T-cell (primary cell): ENCODE results near the gene LIG1. TPM values are rescaled to one million over a fixed set of nuclear protein-coding genes. Genes with fewer than 3 reads are reported as not detected.

Experiments
- ATAC-seq, 4 experiments: fragments of 200-7000 bp in 3 of 4; fragments of 150-1000 bp in 1 of 4; cut with Tn5 transposase; replicated peaks in 1 of 4; 1 replicate in 3 of 4; 2 replicates in 1 of 4; pipeline ENCODE4 v1.10.0; 2021; ENCODE audit warnings: moderate library complexity in 3 of 4, mild to moderate bottlenecking in 2 of 4, moderate number of reproducible peaks in 1 of 4
- CTCF ChIA-PET, 2 donors: fragments of 300-600 bp; sonication (Branson Sonifier 250); formaldehyde crosslinking; loops; one replicate each; lab custom pipeline; 2022; ENCODE audit warnings: antibody characterized with exemption in 2 of 2; lab: Charles Lee
- POLR2A ChIA-PET, 2 donors: fragments of 300-600 bp; sonication (Branson Sonifier 250); formaldehyde crosslinking; loops; one replicate each; lab custom pipeline; 2022; ENCODE audit warnings: antibody characterized with exemption in 2 of 2; lab: Charles Lee
- DNase-seq, 35 experiments: peaks; one replicate each; pipeline versions ENCODE4 v3.0.0 to v3.0.0-alpha.2; 2013 to 2023
- H3K27ac ChIP-seq: one replicate; pipeline ENCODE4 v1.5.1; 2013; ENCODE audit warnings: low read length
- H3K27me3 ChIP-seq, 2 experiments: replicated peaks in 1 of 2; 1 replicate in 1 of 2; 2 replicates in 1 of 2; pipeline versions ENCODE4 v1.6.1 to v1.7.0; 2013; ENCODE audit warnings: low read length in 1 of 2, mixed read lengths in 1 of 2; ENCODE audit not compliant: control insufficient read depth in 2 of 2, insufficient read depth in 2 of 2; ENCODE audit errors: extremely low read depth in 1 of 2
- H3K36me3 ChIP-seq, 2 donors: 1 replicate in 1 of 2; 2 replicates in 1 of 2; pipeline versions ENCODE4 v1.6.1 to v1.7.0; 2013; ENCODE audit warnings: low read length in 1 of 2; ENCODE audit not compliant: control insufficient read depth in 2 of 2, insufficient read depth in 1 of 2; ENCODE audit errors: extremely low read depth in 1 of 2
- H3K4me1 ChIP-seq, 2 experiments: 1 replicate in 1 of 2; 2 replicates in 1 of 2; pipeline versions ENCODE4 v1.6.1 to v1.7.0; 2013; ENCODE audit warnings: low read length in 2 of 2, mixed read lengths in 1 of 2; ENCODE audit not compliant: insufficient read depth in 2 of 2, control insufficient read depth in 1 of 2; ENCODE audit errors: extremely low read depth in 1 of 2
- H3K4me3 ChIP-seq, 2 donors: 1 replicate in 1 of 2; 2 replicates in 1 of 2; pipeline versions ENCODE4 v1.5.1 to v1.7.0; 2013; ENCODE audit warnings: mild to moderate bottlenecking in 2 of 2, low read length in 1 of 2, moderate library complexity in 1 of 2; ENCODE audit not compliant: control insufficient read depth in 1 of 2; ENCODE audit errors: extremely low read depth in 1 of 2
- H3K9me3 ChIP-seq: 2 replicates; pipeline ENCODE4 v1.7.0; 2013
- H3K27ac Mint-ChIP-seq, 2 donors: one replicate each; pipeline ENCODE4 v1.8.0; 2020 to 2021; ENCODE audit warnings: mild to moderate bottlenecking in 2 of 2, mixed read lengths in 2 of 2
- H3K27me3 Mint-ChIP-seq, 2 donors: one replicate each; pipeline ENCODE4 v1.8.0; 2021 to 2022; ENCODE audit warnings: mixed read lengths in 2 of 2
- H3K36me3 Mint-ChIP-seq: one replicate; pipeline ENCODE4 v1.8.0; 2021; ENCODE audit warnings: mixed read lengths
- H3K4me1 Mint-ChIP-seq, 3 donors: one replicate each; pipeline ENCODE4 v1.8.0; 2020 to 2022; ENCODE audit warnings: mixed read lengths in 3 of 3, mild to moderate bottlenecking in 1 of 3
- H3K4me3 Mint-ChIP-seq, 3 donors: one replicate each; pipeline ENCODE4 v1.8.0; 2020 to 2022; ENCODE audit warnings: mild to moderate bottlenecking in 3 of 3, mixed read lengths in 3 of 3, moderate library complexity in 3 of 3
- H3K9me3 Mint-ChIP-seq, 3 donors: one replicate each; pipeline ENCODE4 v1.8.0; 2020 to 2022; ENCODE audit warnings: mixed read lengths in 3 of 3
- WGBS: methylation state at CpG from one replicate; pipeline ENCODE4 v1.1.5; 2013; ENCODE audit warnings: missing lambda C conversion rate; ENCODE audit not compliant: insufficient coverage; 5-methylcytosine and 5-hydroxymethylcytosine counted together
- total RNA-seq, 35 experiments: library from RNA in 6 of 35; stranded (reverse) in 6 of 35; fragments of 120-200 nt in 1 of 35; gene quantifications; one replicate each; pipeline versions ENCODE4 v1.2.1 to v1.2.4 and lab custom pipeline; 2013 to 2026

LIG1 gene
- total RNA-seq, 5 donors from 2014 or later (not counting 1 experiment from before 2014, with no cell fraction given): 58.7 to 127 (median 112) TPM

- Histone ChIP-seq H3K9me3 (peaks cover 2% of the 10 kb centered on the region), H3K4me3 (no peak overlapping the region), H3K36me3 (peaks cover 0 to 6% of the 10 kb centered on the region in 2 donors), H3K27ac (no peak overlapping the region), H3K4me1 (no peaks in the 10 kb centered on the region), H3K27me3 (no peaks in the 10 kb centered on the region)
- POLR2A ChIA-PET: no interaction called here
- Mint-ChIP-seq H3K9me3 (peaks cover 2 to 3% (median 2%) of the 10 kb centered on the region in 3 donors), H3K27ac (no peak overlapping the region), H3K4me3 (no peak overlapping the region), H3K36me3 (peaks cover 16% of the 10 kb centered on the region), H3K4me1 (peaks cover 0 to 10% (median 7%) of the 10 kb centered on the region in 3 donors), H3K27me3 (no peaks in the 10 kb centered on the region)
- peak in 1 of 35 experiments; percentile 6 for DNase-seq
- ATAC-seq: no peak
- CTCF ChIA-PET: no interaction called here
- WGBS: 95% methylated on average over 4 of the region's 8 CpGs
Measured at GRCh38 chr19:48186541-48186991, 16.4 kb upstream of the LIG1 start.

GRCh38 chr19:48186015-48186414 is 15.9 kb upstream of the LIG1 start:
- no peaks in the 10 kb centered on the region for H3K4me1 ChIP-seq
- CTCF ChIA-PET: no interaction called here
- 100% methylated on average over 1 of the region's 5 CpGs for WGBS
- H3K27ac ChIP-seq: no peak overlapping the region
- H3K27me3 ChIP-seq: no peaks in the 10 kb centered on the region
- Mint-ChIP-seq H3K4me3 (no peak overlapping the region), H3K36me3 (peaks cover 18% of the 10 kb centered on the region), H3K27me3 (no peaks in the 10 kb centered on the region), H3K27ac (no peak overlapping the region), H3K4me1 (peaks cover 0 to 8% (median 7%) of the 10 kb centered on the region in 3 donors), H3K9me3 (peaks cover 7% of the 10 kb centered on the region in 3 donors)
- H3K36me3 ChIP-seq: peaks cover 0 to 6% of the 10 kb centered on the region in 2 donors
- no peak for DNase-seq
- no peak for ATAC-seq
- H3K9me3 ChIP-seq: peaks cover 3% of the 10 kb centered on the region
- H3K4me3 ChIP-seq: no peak overlapping the region
- POLR2A ChIA-PET: no interaction called here

GRCh38 chr19:48183356-48183755 is 13.2 kb upstream of the LIG1 start:
- H3K9me3 ChIP-seq: peaks cover 3% of the 10 kb centered on the region
- ATAC-seq: no peak
- no peaks in the 10 kb centered on the region for H3K4me1 ChIP-seq
- peaks cover 3 to 6% of the 10 kb centered on the region in 2 donors for H3K36me3 ChIP-seq
- no peak overlapping the region for H3K4me3 ChIP-seq
- H3K27me3 Mint-ChIP-seq: no peaks in the 10 kb centered on the region
- H3K27ac Mint-ChIP-seq: no peak overlapping the region
- peaks cover 21% of the 10 kb centered on the region for H3K36me3 Mint-ChIP-seq
- WGBS: 100% methylated on average over 1 of the region's 9 CpGs
- POLR2A ChIA-PET: no interaction called here
- peaks cover 7% of the 10 kb centered on the region in 3 donors for H3K9me3 Mint-ChIP-seq
- H3K4me3 Mint-ChIP-seq: no peak overlapping the region
- H3K27me3 ChIP-seq: no peaks in the 10 kb centered on the region
- no peak overlapping the region for H3K27ac ChIP-seq
- H3K4me1 Mint-ChIP-seq: no peaks in the 10 kb centered on the region
- CTCF ChIA-PET: no interaction called here
- no peak for DNase-seq

GRCh38 chr19:48182434-48182833 is 12.3 kb upstream of the LIG1 start:
- H3K27me3 Mint-ChIP-seq: no peaks in the 10 kb centered on the region
- peaks cover 19% of the 10 kb centered on the region for H3K36me3 Mint-ChIP-seq
- H3K27ac ChIP-seq: no peak overlapping the region
- DNase-seq: no peak
- H3K9me3 ChIP-seq: peaks cover 3% of the 10 kb centered on the region
- ChIA-PET CTCF (no interaction called here), POLR2A (no interaction called here)
- no peak overlapping the region for H3K27ac Mint-ChIP-seq
- H3K4me3 Mint-ChIP-seq: no peak overlapping the region
- H3K9me3 Mint-ChIP-seq: peaks cover 7% of the 10 kb centered on the region in 3 donors
- H3K27me3 ChIP-seq: no peaks in the 10 kb centered on the region
- 98% methylated on average over 36 of the region's 38 CpGs for WGBS
- no peaks in the 10 kb centered on the region for H3K4me1 Mint-ChIP-seq
- H3K4me3 ChIP-seq: no peak overlapping the region
- no peaks in the 10 kb centered on the region for H3K4me1 ChIP-seq
- ATAC-seq: no peak
- H3K36me3 ChIP-seq: peaks cover 3 to 6% of the 10 kb centered on the region in 2 donors

GRCh38 chr19:48181505-48181904 is 11.4 kb upstream of the LIG1 start:
- Histone ChIP-seq H3K4me1 (no peaks in the 10 kb centered on the region), H3K36me3 (peaks cover 3 to 6% of the 10 kb centered on the region in 2 donors), H3K9me3 (peaks cover 3% of the 10 kb centered on the region), H3K27me3 (no peaks in the 10 kb centered on the region), H3K4me3 (no peak overlapping the region), H3K27ac (no peak overlapping the region)
- H3K36me3 Mint-ChIP-seq: peaks cover 23% of the 10 kb centered on the region
- ChIA-PET CTCF (no interaction called here), POLR2A (no interaction called here)
- ATAC-seq (no peak), DNase-seq (no peak)
- 100% methylated on average over 4 of the region's 5 CpGs for WGBS
- no peak overlapping the region for H3K4me3 Mint-ChIP-seq
- H3K27ac Mint-ChIP-seq: no peak overlapping the region
- no peaks in the 10 kb centered on the region for H3K27me3 Mint-ChIP-seq
- H3K4me1 Mint-ChIP-seq: no peaks in the 10 kb centered on the region
- peaks cover 7% of the 10 kb centered on the region in 3 donors for H3K9me3 Mint-ChIP-seq

GRCh38 chr19:48176226-48176625 is 6.1 kb upstream of the LIG1 start:
- no peak for DNase-seq
- H3K27ac ChIP-seq: no peak overlapping the region
- H3K36me3 Mint-ChIP-seq: peaks cover 34% of the 10 kb centered on the region
- no peak for ATAC-seq
- H3K36me3 ChIP-seq: peaks cover 4 to 22% of the 10 kb centered on the region in 2 donors
- no peak overlapping the region for H3K27ac Mint-ChIP-seq
- no peaks in the 10 kb centered on the region for H3K9me3 ChIP-seq
- WGBS: no CpG with 5 or more reads among the region's 3 CpGs
- no peaks in the 10 kb centered on the region for H3K27me3 ChIP-seq
- no peaks in the 10 kb centered on the region for H3K27me3 Mint-ChIP-seq
- H3K4me3 Mint-ChIP-seq: no peak overlapping the region
- POLR2A ChIA-PET: no interaction called here
- H3K4me1 Mint-ChIP-seq: peaks cover 2 to 18% (median 11%) of the 10 kb centered on the region in 3 donors
- CTCF ChIA-PET: no interaction called here
- no peak overlapping the region for H3K4me3 ChIP-seq
- peaks cover 1 to 5% of the 10 kb centered on the region in 2 experiments for H3K4me1 ChIP-seq
- peaks cover under 1 to 2% (median 1%) of the 10 kb centered on the region in 3 donors for H3K9me3 Mint-ChIP-seq
